ENCODE measurements around the gene ZPLD1. TPM values are rescaled to one million over a fixed set of nuclear protein-coding genes. Genes with fewer than 3 reads are reported as not detected.

ZPLD1 gene
- total RNA-seq, 1 donor from 2014 or later: 0.45 TPM

- H2AFZ ChIP-seq (ENCODE audit: low read depth, low read length): no peak overlapping the region
Observed at GRCh38 chr3:102474207-102474606, 39.4 kb downstream of the ZPLD1 start.

GRCh38 chr3:102476198-102476597, 41.4 kb downstream of the ZPLD1 start:
- Mint-ChIP-seq H3K4me3 (ENCODE audit: unreplicated experiment) (no peak overlapping the region), H3K9me3 (ENCODE audit: unreplicated experiment) (no peaks in the 10 kb centered on the region), H3K27me3 (ENCODE audit: low read depth, unreplicated experiment) (no peaks in the 10 kb centered on the region), H3K36me3 (ENCODE audit: low read depth, unreplicated experiment) (no peaks in the 10 kb centered on the region), H3K4me1 (ENCODE audit: low read depth, unreplicated experiment) (no peaks in the 10 kb centered on the region), H3K27ac (ENCODE audit: unreplicated experiment) (no peak overlapping the region)
- no peak for TF ChIP-seq EZH2 (IDR thresholded peaks at IDR 0.05; ENCODE audit: insufficient read depth, low read length)
- TF ChIP-seq CTCF (IDR thresholded peaks at IDR 0.05; ENCODE audit: insufficient read depth, low read depth, low read length): no peak
- DNase-seq (ENCODE audit: low read depth) (no peak), FAIRE-seq (no peak)
- Histone ChIP-seq H3K79me2 (ENCODE audit: insufficient read depth, low read length) (no peaks in the 10 kb centered on the region), H3K4me3 (ENCODE audit: insufficient read depth, low read depth, low read length) (no peak overlapping the region), H4K20me1 (ENCODE audit: insufficient read depth, low read length) (no peaks in the 10 kb centered on the region), H2AFZ (ENCODE audit: low read depth, low read length) (no peak overlapping the region), H3K9ac (ENCODE audit: low read length) (no peak overlapping the region), H3K4me2 (ENCODE audit: low read length) (no peak overlapping the region), H3K36me3 (ENCODE audit: insufficient read depth, low read length) (no peaks in the 10 kb centered on the region), H3K27me3 (ENCODE audit: insufficient read depth, low read length) (no peaks in the 10 kb centered on the region), H3K4me1 (ENCODE audit: insufficient read depth, low read length) (no peaks in the 10 kb centered on the region), H3K9me3 (ENCODE audit: insufficient read depth, low read depth, low read length) (no peaks in the 10 kb centered on the region), H3K27ac (ENCODE audit: low read depth, low read length) (no peak overlapping the region)

More at GRCh38 chr3:102474207-102474606, 39.4 kb downstream of the ZPLD1 start:
- H3K9me3 ChIP-seq (ENCODE audit: insufficient read depth, low read depth, low read length): no peaks in the 10 kb centered on the region
- no peaks in the 10 kb centered on the region for H3K36me3 ChIP-seq (ENCODE audit: insufficient read depth, low read length)
- no peaks in the 10 kb centered on the region for H3K4me1 ChIP-seq (ENCODE audit: insufficient read depth, low read length)
- H3K27ac ChIP-seq (ENCODE audit: low read depth, low read length): no peak overlapping the region
- no peak overlapping the region for H3K9ac ChIP-seq (ENCODE audit: low read length)
- no peak for FAIRE-seq
- H3K79me2 ChIP-seq (ENCODE audit: insufficient read depth, low read length): no peaks in the 10 kb centered on the region
- H3K27me3 Mint-ChIP-seq (ENCODE audit: low read depth, unreplicated experiment): no peaks in the 10 kb centered on the region
- no peaks in the 10 kb centered on the region for H3K4me1 Mint-ChIP-seq (ENCODE audit: low read depth, unreplicated experiment)
- H3K4me2 ChIP-seq (ENCODE audit: low read length): no peak overlapping the region
- no peak for DNase-seq (ENCODE audit: low read depth)
- no peaks in the 10 kb centered on the region for H4K20me1 ChIP-seq (ENCODE audit: insufficient read depth, low read length)
- H3K4me3 Mint-ChIP-seq (ENCODE audit: unreplicated experiment): no peak overlapping the region
- no peaks in the 10 kb centered on the region for H3K36me3 Mint-ChIP-seq (ENCODE audit: low read depth, unreplicated experiment)
- no peaks in the 10 kb centered on the region for H3K27me3 ChIP-seq (ENCODE audit: insufficient read depth, low read length)
- TF ChIP-seq CTCF (IDR thresholded peaks at IDR 0.05; ENCODE audit: insufficient read depth, low read depth, low read length): no peak
- no peak for TF ChIP-seq EZH2 (IDR thresholded peaks at IDR 0.05; ENCODE audit: insufficient read depth, low read length)
- H3K27ac Mint-ChIP-seq (ENCODE audit: unreplicated experiment): no peak overlapping the region
- H3K9me3 Mint-ChIP-seq (ENCODE audit: unreplicated experiment): no peaks in the 10 kb centered on the region
- no peak overlapping the region for H3K4me3 ChIP-seq (ENCODE audit: insufficient read depth, low read depth, low read length)

- no peaks in the 10 kb centered on the region for H3K79me2 ChIP-seq (ENCODE audit: insufficient read depth, low read length)
- no peak for TF ChIP-seq EZH2 (IDR thresholded peaks at IDR 0.05; ENCODE audit: insufficient read depth, low read length)
- TF ChIP-seq CTCF (IDR thresholded peaks at IDR 0.05; ENCODE audit: insufficient read depth, low read depth, low read length): no peak
- H3K27ac Mint-ChIP-seq (ENCODE audit: unreplicated experiment): no peak overlapping the region
- H3K4me3 ChIP-seq (ENCODE audit: insufficient read depth, low read depth, low read length): no peak overlapping the region
- H3K9me3 Mint-ChIP-seq (ENCODE audit: unreplicated experiment): no peaks in the 10 kb centered on the region
- no peak overlapping the region for H3K4me3 Mint-ChIP-seq (ENCODE audit: unreplicated experiment)
- no peaks in the 10 kb centered on the region for H3K4me1 Mint-ChIP-seq (ENCODE audit: low read depth, unreplicated experiment)
- no peaks in the 10 kb centered on the region for H3K27me3 Mint-ChIP-seq (ENCODE audit: low read depth, unreplicated experiment)
- no peak overlapping the region for H3K9ac ChIP-seq (ENCODE audit: low read length)
- no peaks in the 10 kb centered on the region for H3K9me3 ChIP-seq (ENCODE audit: insufficient read depth, low read depth, low read length)
- no peaks in the 10 kb centered on the region for H3K36me3 ChIP-seq (ENCODE audit: insufficient read depth, low read length)
- no peak overlapping the region for H3K4me2 ChIP-seq (ENCODE audit: low read length)
- no peak for FAIRE-seq
- no peaks in the 10 kb centered on the region for H3K27me3 ChIP-seq (ENCODE audit: insufficient read depth, low read length)
- H3K4me1 ChIP-seq (ENCODE audit: insufficient read depth, low read length): no peaks in the 10 kb centered on the region
- no peaks in the 10 kb centered on the region for H4K20me1 ChIP-seq (ENCODE audit: insufficient read depth, low read length)
- no peak overlapping the region for H3K27ac ChIP-seq (ENCODE audit: low read depth, low read length)
- no peaks in the 10 kb centered on the region for H3K36me3 Mint-ChIP-seq (ENCODE audit: low read depth, unreplicated experiment)
- DNase-seq (ENCODE audit: low read depth): no peak
- H2AFZ ChIP-seq (ENCODE audit: low read depth, low read length): no peak overlapping the region
Observed at GRCh38 chr3:102478160-102478559, 43.3 kb downstream of the ZPLD1 start.

All from astrocyte (in vitro differentiated cells and primary cell).